ENCODE data around the gene DEDD2.

- no peak for TF ChIP-seq CTCF (IDR thresholded peaks at IDR 0.05)
- TF ChIP-seq POLR2A (IDR thresholded peaks at IDR 0.05): no peak
- TF ChIP-seq EP300 (IDR thresholded peaks at IDR 0.05): no peak
Measured at GRCh38 chr19:42212886-42213285, 4.6 kb downstream of the DEDD2 start.
